PC-3 (cell line): ENCODE measurements around the gene HSD3B7. TPM values are rescaled to one million over a fixed set of nuclear protein-coding genes. Genes with fewer than 3 reads are reported as not detected.

Experiments
- ATAC-seq: fragments of 200-7000 bp; cut with Tn5 transposase; 2 replicates; pipeline ENCODE4 v1.9.1; 2020; ENCODE audit warnings: mild to moderate bottlenecking, moderate library complexity
- BruUV-seq: library from RNA; stranded (reverse); fragments of 400-500 nt; replicated peaks from 2 replicates; lab custom pipeline; 2021; lab: Mats Ljungman, UMichigan
- CTCF ChIA-PET: fragments of 300-600 bp; sonication (Branson Sonifier 250); formaldehyde crosslinking; loops from one replicate; lab custom pipeline; 2022; ENCODE audit warnings: antibody characterized with exemption; lab: Charles Lee
- POLR2A ChIA-PET: fragments of 300-600 bp; sonication (Branson Sonifier 250); formaldehyde crosslinking; loops from one replicate; lab custom pipeline; 2022; ENCODE audit warnings: antibody characterized with exemption; ENCODE audit not compliant: unreplicated experiment; lab: Charles Lee
- DNase-seq: peaks from one replicate; pipeline ENCODE4 v3.0.0-alpha.2; 2015
- H2AFZ ChIP-seq: fragments of 300-600 bp; sonication (generic); 2 replicates; pipeline ENCODE4 v1.6.0; 2016; ENCODE audit warnings: antibody characterized with exemption, low read length
- H3F3A ChIP-seq: fragments of 300-600 bp; sonication (generic); one replicate; pipeline ENCODE4 v1.6.0; 2017; ENCODE audit warnings: antibody characterized with exemption, low read length, control low read depth, mild to moderate bottlenecking; ENCODE audit not compliant: unreplicated experiment
- H3K27ac ChIP-seq: fragments of 300-600 bp; sonication (generic); 2 replicates; pipeline ENCODE4 v1.5.1; 2016; ENCODE audit warnings: mild to moderate bottlenecking, low read length
- H3K27me3 ChIP-seq: fragments of 300-600 bp; sonication (generic); 2 replicates; pipeline ENCODE4 v1.6.1; 2016; ENCODE audit warnings: low read length, mixed read lengths
- H3K36me3 ChIP-seq: fragments of 300-600 bp; sonication (generic); 2 replicates; pipeline ENCODE4 v1.6.1; 2016; ENCODE audit warnings: low read depth, mixed run types, low read length, mixed read lengths
- H3K4me1 ChIP-seq: fragments of 300-600 bp; sonication (generic); 2 replicates; pipeline ENCODE4 v1.5.1; 2016; ENCODE audit warnings: low read length; ENCODE audit not compliant: insufficient read depth
- H3K4me2 ChIP-seq: fragments of 300-600 bp; sonication (generic); 2 replicates; pipeline ENCODE4 v1.6.0; 2016; ENCODE audit warnings: low read length
- H3K4me3 ChIP-seq: fragments of 300-600 bp; sonication (generic); 2 replicates; pipeline ENCODE4 v1.5.1; 2016; ENCODE audit warnings: mild to moderate bottlenecking, low read length, mixed read lengths
- H3K79me2 ChIP-seq: fragments of 300-600 bp; sonication (generic); 2 replicates; pipeline ENCODE4 v1.6.1; 2017; ENCODE audit warnings: low read length, mixed read lengths
- H3K9ac ChIP-seq: fragments of 300-600 bp; sonication (generic); 2 replicates; pipeline ENCODE4 v1.6.0; 2016; ENCODE audit warnings: mild to moderate bottlenecking, low read length
- H3K9me2 ChIP-seq: fragments of 300-600 bp; sonication (generic); replicated peaks from 2 replicates; pipeline ENCODE4 v1.6.1; 2016; ENCODE audit warnings: mixed run types, low read length, mixed read lengths
- H3K9me3 ChIP-seq: fragments of 300-600 bp; sonication (generic); 2 replicates; pipeline ENCODE4 v1.6.1; 2016; ENCODE audit warnings: low read length, mixed read lengths
- H4K20me1 ChIP-seq: fragments of 300-600 bp; sonication (generic); 2 replicates; pipeline ENCODE4 v1.6.1; 2016; ENCODE audit warnings: low read length, mixed read lengths
- CTCF ChIP-seq: fragments of 300-600 bp; sonication (generic); conservative IDR thresholded peaks from 2 replicates; pipeline ENCODE4 v1.5.1; 2017; ENCODE audit warnings: antibody characterized with exemption, low read depth, mild to moderate bottlenecking, low read length
- EZH2 ChIP-seq: fragments of 300-600 bp; sonication (generic); IDR thresholded peaks from one replicate; pipeline ENCODE4 v1.6.1; 2017; ENCODE audit warnings: antibody characterized with exemption, mild to moderate bottlenecking, low read length; ENCODE audit not compliant: unreplicated experiment
- EZH2phosphoT487 ChIP-seq: fragments of 300-600 bp; sonication (generic); IDR thresholded peaks from 2 replicates; pipeline ENCODE4 v1.6.1; 2018; ENCODE audit warnings: mild to moderate bottlenecking, antibody characterized with exemption, low read length, borderline replicate concordance
- intact Hi-C: fragments of 100-400 bp; cut with micrococcal nuclease; formaldehyde crosslinking; loops from 2 replicates; pipeline ENCODE4 v1.9.0; 2023
- total RNA-seq: library from RNA; depleted of rRNA; stranded (reverse); fragments of >200 nt; gene quantifications from 2 replicates; pipeline ENCODE4 v1.2.3, GENCODE V29; 2014

HSD3B7 gene
- total RNA-seq, 1 experiment from 2014 or later: 16.3 TPM

GRCh38 chr16:30976486-30976885, 8.5 kb upstream of the HSD3B7 start:
- Histone ChIP-seq H3K4me1 (no peaks in the 10 kb centered on the region), H3K36me3 (peaks cover 4% of the 10 kb centered on the region)
- POLR2A ChIA-PET: no interaction called here

GRCh38 chr16:30977502-30977901, 7.5 kb upstream of the HSD3B7 start:
- Histone ChIP-seq H3K4me3 (no peak overlapping the region), H3K9me2 (no peaks in the 10 kb centered on the region), H3K79me2 (no peaks in the 10 kb centered on the region), H3F3A (no peaks in the 10 kb centered on the region), H3K9ac (no peak overlapping the region), H3K27ac (no peak overlapping the region), H3K9me3 (no peaks in the 10 kb centered on the region), H3K27me3 (no peaks in the 10 kb centered on the region), H2AFZ (no peak overlapping the region), H3K36me3 (no peaks in the 10 kb centered on the region; the same call in none of the 2 replicates), H4K20me1 (no peaks in the 10 kb centered on the region), H3K4me1 (no peaks in the 10 kb centered on the region), H3K4me2 (no peak overlapping the region)
- no TSS peak for BruUV-seq
- ATAC-seq (no peak), DNase-seq (no peak)
- intact Hi-C loops: no loop called here
- ChIA-PET CTCF (no interaction called here), POLR2A (no interaction called here)
- TF ChIP-seq CTCF (peak; percentile 40), EZH2phosphoT487 (no peak), EZH2 (no peak)

More at GRCh38 chr16:30976486-30976885, 8.5 kb upstream of the HSD3B7 start:
- no peak for TF ChIP-seq CTCF
- TF ChIP-seq EZH2phosphoT487: no peak
- TF ChIP-seq EZH2: no peak
- no peaks in the 10 kb centered on the region for H3K79me2 ChIP-seq
- intact Hi-C loops: no loop called here
- no peaks in the 10 kb centered on the region for H3K27me3 ChIP-seq
- ATAC-seq: no peak
- no peaks in the 10 kb centered on the region for H3K9me2 ChIP-seq
- H3F3A ChIP-seq: no peaks in the 10 kb centered on the region
- CTCF ChIA-PET: no interaction called here
- H4K20me1 ChIP-seq: no peaks in the 10 kb centered on the region
- BruUV-seq: no TSS peak
- no peak overlapping the region for H3K27ac ChIP-seq
- H3K4me2 ChIP-seq: no peak overlapping the region
- H3K9ac ChIP-seq: no peak overlapping the region
- no peak for DNase-seq
- no peaks in the 10 kb centered on the region for H3K9me3 ChIP-seq
- H3K4me3 ChIP-seq: no peak overlapping the region
- no peak overlapping the region for H2AFZ ChIP-seq

GRCh38 chr16:30979170-30980022, 5.6 kb upstream of the HSD3B7 start:
- CTCF ChIA-PET: no interaction called here

More at GRCh38 chr16:30979170-30980022, 5.6 kb upstream of the HSD3B7 start:
- ATAC-seq (no peak), DNase-seq (no peak)
- intact Hi-C loops: loop anchor here (5.0 kb wide), 1 partner anchor 463 kb away; the partner anchor contains the start of gene ZNF843
- no peaks in the 10 kb centered on the region for H3K4me1 ChIP-seq
- H3K9me3 ChIP-seq: no peaks in the 10 kb centered on the region
- H3F3A ChIP-seq: no peaks in the 10 kb centered on the region
- H3K4me2 ChIP-seq: no peak overlapping the region
- H2AFZ ChIP-seq: no peak overlapping the region
- TF ChIP-seq EZH2phosphoT487 (no peak), CTCF (no peak), EZH2 (no peak)
- no peaks in the 10 kb centered on the region for H3K27me3 ChIP-seq
- no peak overlapping the region for H3K9ac ChIP-seq
- H4K20me1 ChIP-seq: no peaks in the 10 kb centered on the region
- H3K27ac ChIP-seq: no peak overlapping the region
- H3K9me2 ChIP-seq: no peaks in the 10 kb centered on the region
- H3K36me3 ChIP-seq: no peaks in the 10 kb centered on the region; the same call in none of the 2 replicates
- no peak overlapping the region for H3K4me3 ChIP-seq
- no peaks in the 10 kb centered on the region for H3K79me2 ChIP-seq
- POLR2A ChIA-PET: no interaction called here
- no TSS peak for BruUV-seq
